ENCODE measurements around the gene POLD1.
"Not testable (repeated sequence)": the region's sequence is repeated elsewhere in the genome, so short reads cannot be mapped to it uniquely, and the experiment has no call there.

- TF ChIP-seq, protein P1, sequence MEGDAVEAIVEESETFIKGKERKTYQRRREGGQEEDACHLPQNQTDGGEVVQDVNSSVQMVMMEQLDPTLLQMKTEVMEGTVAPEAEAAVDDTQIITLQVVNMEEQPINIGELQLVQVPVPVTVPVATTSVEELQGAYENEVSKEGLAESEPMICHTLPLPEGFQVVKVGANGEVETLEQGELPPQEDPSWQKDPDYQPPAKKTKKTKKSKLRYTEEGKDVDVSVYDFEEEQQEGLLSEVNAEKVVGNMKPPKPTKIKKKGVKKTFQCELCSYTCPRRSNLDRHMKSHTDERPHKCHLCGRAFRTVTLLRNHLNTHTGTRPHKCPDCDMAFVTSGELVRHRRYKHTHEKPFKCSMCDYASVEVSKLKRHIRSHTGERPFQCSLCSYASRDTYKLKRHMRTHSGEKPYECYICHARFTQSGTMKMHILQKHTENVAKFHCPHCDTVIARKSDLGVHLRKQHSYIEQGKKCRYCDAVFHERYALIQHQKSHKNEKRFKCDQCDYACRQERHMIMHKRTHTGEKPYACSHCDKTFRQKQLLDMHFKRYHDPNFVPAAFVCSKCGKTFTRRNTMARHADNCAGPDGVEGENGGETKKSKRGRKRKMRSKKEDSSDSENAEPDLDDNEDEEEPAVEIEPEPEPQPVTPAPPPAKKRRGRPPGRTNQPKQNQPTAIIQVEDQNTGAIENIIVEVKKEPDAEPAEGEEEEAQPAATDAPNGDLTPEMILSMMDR (conservative IDR thresholded peaks at IDR 0.05; ENCODE audit: low read depth, low read length) = not testable (repeated sequence)
- TF ChIP-seq EZH2 (IDR thresholded peaks at IDR 0.05; ENCODE audit: borderline replicate concordance, low read depth, low read length, poor library complexity, severe bottlenecking) = not testable (repeated sequence)
Observed at GRCh38 chr19:50337031-50337430, 47.1 kb upstream of the POLD1 start.

All from A673 (cell line).